Measurements from ENCODE around the gene BAG1.

BAG1 gene

GRCh38 chr9:33277484-33277883 is 13.0 kb upstream of the BAG1 start:
- TF ChIP-seq, protein P1, sequence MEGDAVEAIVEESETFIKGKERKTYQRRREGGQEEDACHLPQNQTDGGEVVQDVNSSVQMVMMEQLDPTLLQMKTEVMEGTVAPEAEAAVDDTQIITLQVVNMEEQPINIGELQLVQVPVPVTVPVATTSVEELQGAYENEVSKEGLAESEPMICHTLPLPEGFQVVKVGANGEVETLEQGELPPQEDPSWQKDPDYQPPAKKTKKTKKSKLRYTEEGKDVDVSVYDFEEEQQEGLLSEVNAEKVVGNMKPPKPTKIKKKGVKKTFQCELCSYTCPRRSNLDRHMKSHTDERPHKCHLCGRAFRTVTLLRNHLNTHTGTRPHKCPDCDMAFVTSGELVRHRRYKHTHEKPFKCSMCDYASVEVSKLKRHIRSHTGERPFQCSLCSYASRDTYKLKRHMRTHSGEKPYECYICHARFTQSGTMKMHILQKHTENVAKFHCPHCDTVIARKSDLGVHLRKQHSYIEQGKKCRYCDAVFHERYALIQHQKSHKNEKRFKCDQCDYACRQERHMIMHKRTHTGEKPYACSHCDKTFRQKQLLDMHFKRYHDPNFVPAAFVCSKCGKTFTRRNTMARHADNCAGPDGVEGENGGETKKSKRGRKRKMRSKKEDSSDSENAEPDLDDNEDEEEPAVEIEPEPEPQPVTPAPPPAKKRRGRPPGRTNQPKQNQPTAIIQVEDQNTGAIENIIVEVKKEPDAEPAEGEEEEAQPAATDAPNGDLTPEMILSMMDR (IDR thresholded peaks at IDR 0.05; ENCODE audit: low read depth, low read length), result no peak
- H3K4me3 ChIP-seq (ENCODE audit: low read depth, low read length), result no peak overlapping the region

GRCh38 chr9:33273972-33274328 is 9.4 kb upstream of the BAG1 start:
- H3K4me3 ChIP-seq (ENCODE audit: low read depth, low read length), result no peak overlapping the region
- TF ChIP-seq, protein P1 (IDR thresholded peaks at IDR 0.05; ENCODE audit: low read depth, low read length), result no peak

GRCh38 chr9:33273266-33273971 is 8.9 kb upstream of the BAG1 start:
- H3K4me3 ChIP-seq (ENCODE audit: low read depth, low read length), result no peak overlapping the region

GRCh38 chr9:33272061-33272460 is 7.6 kb upstream of the BAG1 start:
- TF ChIP-seq, protein P1 (IDR thresholded peaks at IDR 0.05; ENCODE audit: low read depth, low read length), result no peak
- H3K4me3 ChIP-seq (ENCODE audit: low read depth, low read length), result no peak overlapping the region

More at GRCh38 chr9:33273266-33273971, 8.9 kb upstream of the BAG1 start:
- TF ChIP-seq, protein P1 (IDR thresholded peaks at IDR 0.05; ENCODE audit: low read depth, low read length), result no peak

DNA sequence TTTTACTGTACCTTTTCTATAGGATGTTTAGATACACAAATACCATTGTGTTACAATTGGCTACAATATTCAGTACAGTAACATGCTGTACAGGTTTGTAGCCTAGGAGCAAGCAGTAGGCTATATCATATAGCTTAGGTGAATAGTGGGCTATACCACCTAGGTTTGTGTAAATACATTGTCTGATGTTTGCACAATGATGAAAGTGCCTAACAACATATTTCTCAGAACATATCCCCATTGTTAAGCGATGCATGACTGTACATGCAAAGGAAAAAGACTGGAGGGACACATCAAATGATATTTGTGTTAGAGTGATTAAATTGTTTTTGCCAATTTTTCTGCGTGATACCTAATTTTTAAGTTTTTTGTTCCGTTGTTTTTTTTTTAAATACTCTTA is 5.6 kb upstream of the BAG1 start:
- no peak overlapping the region for H3K4me3 ChIP-seq (ENCODE audit: low read depth, low read length)
- TF ChIP-seq, protein P1 (IDR thresholded peaks at IDR 0.05; ENCODE audit: low read depth, low read length), result no peak

- no peak overlapping the region for H3K4me3 ChIP-seq (ENCODE audit: low read depth, low read length)
- TF ChIP-seq, protein P1 (IDR thresholded peaks at IDR 0.05; ENCODE audit: low read depth, low read length), result no peak
Measured at GRCh38 chr9:33267151-33267767, 2.8 kb upstream of the BAG1 start.

GRCh38 chr9:33265211-33265865 is 830 bp upstream of the BAG1 start:
- peak overlapping the region; percentile 95 for H3K4me3 ChIP-seq (ENCODE audit: low read depth, low read length)
- TF ChIP-seq, protein P1 (IDR thresholded peaks at IDR 0.05; ENCODE audit: low read depth, low read length), result no peak
